Ascending aorta (tissue), 2 donors: ENCODE data around the gene ERCC3. TPM values are rescaled to one million over a fixed set of nuclear protein-coding genes. Genes with fewer than 3 reads are reported as not detected.

Experiments
- DNase-seq, 2 donors: peaks; one replicate each; pipeline ENCODE4 v3.0.0-alpha.2; 2019; ENCODE audit warnings: low spot score in 2 of 2
- H3K27ac ChIP-seq, 2 donors: fragments of 200-600 bp; sonication (generic); one replicate each; pipeline ENCODE4 v1.5.1; 2016 to 2017; ENCODE audit warnings: mild to moderate bottlenecking in 1 of 2
- H3K27me3 ChIP-seq: fragments of 200-600 bp; sonication (generic); one replicate; pipeline ENCODE4 v1.5.1; 2017
- H3K36me3 ChIP-seq, 2 donors: fragments of 200-600 bp; sonication (generic); one replicate each; pipeline ENCODE4 v1.5.1; 2016
- H3K4me1 ChIP-seq, 2 donors: fragments of 200-600 bp; sonication (generic); one replicate each; pipeline ENCODE4 v1.5.1; 2016 to 2017; ENCODE audit warnings: mild to moderate bottlenecking in 1 of 2
- H3K4me3 ChIP-seq, 2 donors: fragments of 200-600 bp; sonication (generic); one replicate each; pipeline ENCODE4 v1.5.1; 2016 to 2017; ENCODE audit warnings: mild to moderate bottlenecking in 1 of 2
- H3K9me3 ChIP-seq, 2 donors: fragments of 200-600 bp; sonication (generic); one replicate each; pipeline ENCODE4 v1.5.1; 2016
- CTCF ChIP-seq, 3 experiments: fragments of 200-600 bp in 2 of 3; fragments of 450-650 bp in 1 of 3; sonication (generic) in 2 of 3; IDR thresholded peaks; one replicate each; pipeline ENCODE4 v1.5.1; 2016 to 2019; ENCODE audit warnings: antibody characterized with exemption in 3 of 3, mild to moderate bottlenecking in 1 of 3, moderate library complexity in 1 of 3
- intact Hi-C: fragments of 100-400 bp; cut with DNase I; formaldehyde crosslinking; loops from one replicate; pipeline ENCODE4 v1.15.1; 2023
- total RNA-seq: library from RNA; depleted of rRNA; stranded (reverse); fragments of >200 nt; gene quantifications from one replicate; pipeline ENCODE4 v1.1.0, GENCODE V29; 2016

The ERCC3 gene
- total RNA-seq, 1 donor from 2014 or later: 35.3 TPM

GRCh38 chr2:127305990-127306585 is 12.1 kb upstream of the ERCC3 start:
- H3K4me3 ChIP-seq: no peak overlapping the region
- DNase-seq: no peak
- no peaks in the 10 kb centered on the region for H3K27me3 ChIP-seq
- H3K27ac ChIP-seq: no peak overlapping the region
- H3K4me1 ChIP-seq: no peaks in the 10 kb centered on the region
- peaks cover 33 to 49% of the 10 kb centered on the region in 2 donors for H3K36me3 ChIP-seq
- TF ChIP-seq CTCF (IDR thresholded peaks at IDR 0.05): no peak
- H3K9me3 ChIP-seq: no peaks in the 10 kb centered on the region
- intact Hi-C loops: no loop called here

DNA sequence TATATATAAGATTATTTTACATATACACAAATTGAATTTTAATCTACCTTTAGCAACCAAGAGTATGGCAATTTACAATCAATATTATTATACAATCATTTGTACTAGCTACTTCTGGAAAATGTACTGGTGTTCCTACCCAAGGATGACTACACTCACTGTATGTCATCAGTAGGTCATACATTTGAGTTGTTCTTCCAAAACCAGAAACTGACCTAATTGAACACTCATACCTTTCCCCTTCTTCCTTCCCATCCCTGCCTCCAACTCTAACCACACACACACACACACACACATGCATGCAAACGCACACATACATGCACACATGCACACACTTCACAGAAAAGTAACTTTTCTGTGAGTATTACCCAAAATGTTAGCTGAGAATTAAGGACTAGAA is 8.2 kb upstream of the ERCC3 start:
- no peak for DNase-seq
- intact Hi-C loops: no loop called here
- no peak for TF ChIP-seq CTCF (IDR thresholded peaks at IDR 0.05)
- Histone ChIP-seq H3K9me3 (no peaks in the 10 kb centered on the region), H3K4me3 (no peak overlapping the region), H3K4me1 (no peaks in the 10 kb centered on the region), H3K27ac (no peak overlapping the region), H3K27me3 (no peaks in the 10 kb centered on the region), H3K36me3 (peaks cover 11 to 21% of the 10 kb centered on the region in 2 donors)

- peak overlapping the region; percentile 79 to 80 for H3K27ac ChIP-seq
- H3K36me3 ChIP-seq: peaks cover 20 to 45% of the 10 kb centered on the region in 2 donors
- H3K4me3 ChIP-seq: peak overlapping the region; percentile 83 to 91
- intact Hi-C loops: loop anchor here (10.0 kb wide), 1 partner anchor 229 kb away; no protein-coding TSS in a partner anchor
- DNase-seq: no peak
- peaks cover 5 to 10% of the 10 kb centered on the region in 2 donors for H3K4me1 ChIP-seq
- no peak for TF ChIP-seq CTCF (IDR thresholded peaks at IDR 0.05)
- H3K9me3 ChIP-seq: no peaks in the 10 kb centered on the region
- no peaks in the 10 kb centered on the region for H3K27me3 ChIP-seq
Measured at GRCh38 chr2:127293386-127293747, 577 bp downstream of the ERCC3 start.

- H3K36me3 ChIP-seq: peaks cover 67 to 95% of the 10 kb centered on the region in 2 donors
- H3K4me1 ChIP-seq: peaks cover 0 to 4% of the 10 kb centered on the region in 2 donors
- no peak overlapping the region for H3K4me3 ChIP-seq
- TF ChIP-seq CTCF (IDR thresholded peaks at IDR 0.05): no peak
- intact Hi-C loops: no loop called here
- H3K9me3 ChIP-seq: no peaks in the 10 kb centered on the region
- no peaks in the 10 kb centered on the region for H3K27me3 ChIP-seq
- no peak overlapping the region for H3K27ac ChIP-seq
- DNase-seq: no peak
Measured at GRCh38 chr2:127288274-127288673, 5.7 kb downstream of the ERCC3 start.

- Histone ChIP-seq H3K4me3 (no peak overlapping the region), H3K4me1 (no peaks in the 10 kb centered on the region), H3K27me3 (no peaks in the 10 kb centered on the region), H3K9me3 (no peaks in the 10 kb centered on the region), H3K36me3 (peaks cover 79 to 85% of the 10 kb centered on the region in 2 donors), H3K27ac (no peak overlapping the region)
- no peak for TF ChIP-seq CTCF (IDR thresholded peaks at IDR 0.05)
- DNase-seq: no peak
- intact Hi-C loops: no loop called here
Measured at GRCh38 chr2:127283275-127283674, 10.7 kb downstream of the ERCC3 start.

GRCh38 chr2:127280693-127281092 is 13.3 kb downstream of the ERCC3 start:
- intact Hi-C loops: no loop called here
- Histone ChIP-seq H3K36me3 (peaks cover 69 to 81% of the 10 kb centered on the region in 2 donors), H3K27me3 (no peaks in the 10 kb centered on the region), H3K27ac (no peak overlapping the region), H3K4me3 (no peak overlapping the region), H3K9me3 (no peaks in the 10 kb centered on the region), H3K4me1 (no peaks in the 10 kb centered on the region)
- DNase-seq: no peak
- TF ChIP-seq CTCF (IDR thresholded peaks at IDR 0.05): no peak
